ENCODE data around the gene PEX5.
A peak's percentile ranks its signal among the peaks of the same experiment; 100 is the strongest.
"Not testable (repeated sequence)": the region's sequence is repeated elsewhere in the genome, so short reads cannot be mapped to it uniquely, and the experiment has no call there.

PEX5 gene

DNA sequence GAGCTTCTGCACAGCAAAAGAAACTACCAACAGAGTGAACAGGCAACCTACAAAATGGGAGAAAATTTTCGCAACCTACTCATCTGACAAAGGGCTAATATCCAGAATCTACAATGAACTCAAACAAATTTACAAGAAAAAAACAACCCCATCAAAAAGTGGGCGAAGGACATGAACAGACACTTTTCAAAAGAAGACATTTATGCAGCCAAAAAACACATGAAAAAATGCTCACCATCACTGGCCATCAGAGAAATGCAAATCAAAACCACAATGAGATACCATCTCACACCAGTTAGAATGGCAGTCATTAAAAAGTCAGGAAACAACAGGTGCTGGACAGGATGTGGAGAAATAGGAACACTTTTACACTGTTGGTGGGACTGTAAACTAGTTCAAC lies 24.3 kb downstream of the PEX5 start:
- DNase-seq (ENCODE audit: low read depth) = not testable (repeated sequence)

DNA sequence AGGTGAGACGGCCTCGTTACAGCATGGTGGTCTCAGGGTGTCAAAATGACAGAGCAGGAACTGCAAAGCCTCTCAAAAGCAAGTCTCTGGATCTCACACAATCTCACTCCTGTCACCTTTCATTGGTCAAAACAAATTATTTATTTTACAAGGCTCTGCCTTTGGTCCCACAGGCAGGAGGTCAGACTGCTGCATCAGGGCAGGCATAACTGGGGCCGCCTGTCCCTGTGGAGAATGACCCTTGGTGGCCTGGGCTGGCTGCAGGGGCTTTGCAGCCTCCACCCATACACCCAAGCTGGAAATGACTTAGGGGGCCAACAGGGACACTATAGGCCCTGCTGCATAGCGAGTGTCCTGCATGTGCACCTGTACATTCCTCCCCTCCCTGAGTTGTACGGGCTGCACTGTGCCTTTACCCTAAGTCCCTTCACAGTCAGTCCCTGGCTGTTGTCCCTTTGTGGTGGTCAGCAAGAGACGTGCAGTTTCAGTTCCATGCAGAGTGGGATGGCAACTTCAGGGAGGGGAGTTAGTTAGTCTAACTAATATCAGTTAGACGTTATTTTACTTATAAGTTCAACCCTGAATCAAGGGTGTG lies 28.1 kb downstream of the PEX5 start:
- no peak for DNase-seq (ENCODE audit: low read depth)

- DNase-seq (ENCODE audit: low read depth) = peak; percentile 35
These were observed 30.2 kb downstream of the PEX5 start for GRCh38 chr12:7219599-7220243.

- DNase-seq (ENCODE audit: low read depth) = no peak
These were observed 32.0 kb downstream of the PEX5 start for GRCh38 chr12:7221486-7221885.

DNA sequence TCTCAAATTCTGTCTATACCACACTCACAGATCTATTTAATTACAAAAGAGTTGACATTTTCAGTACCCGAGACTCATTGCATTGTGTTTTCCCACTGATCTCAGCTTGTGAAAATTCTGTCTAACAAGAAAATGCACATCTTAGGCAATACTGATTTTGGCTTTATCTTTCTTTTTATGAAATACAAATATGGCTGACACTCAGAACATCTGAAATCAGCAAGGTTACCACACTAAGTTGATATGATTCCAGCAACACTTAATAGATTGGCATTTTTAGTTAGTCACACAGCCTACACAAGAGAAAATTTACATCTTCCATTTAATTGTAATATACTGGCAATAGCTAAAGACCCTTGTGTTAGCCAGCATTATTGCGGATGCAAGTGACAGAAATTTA lies 40.3 kb downstream of the PEX5 start:
- no peak for DNase-seq (ENCODE audit: low read depth)

DNA sequence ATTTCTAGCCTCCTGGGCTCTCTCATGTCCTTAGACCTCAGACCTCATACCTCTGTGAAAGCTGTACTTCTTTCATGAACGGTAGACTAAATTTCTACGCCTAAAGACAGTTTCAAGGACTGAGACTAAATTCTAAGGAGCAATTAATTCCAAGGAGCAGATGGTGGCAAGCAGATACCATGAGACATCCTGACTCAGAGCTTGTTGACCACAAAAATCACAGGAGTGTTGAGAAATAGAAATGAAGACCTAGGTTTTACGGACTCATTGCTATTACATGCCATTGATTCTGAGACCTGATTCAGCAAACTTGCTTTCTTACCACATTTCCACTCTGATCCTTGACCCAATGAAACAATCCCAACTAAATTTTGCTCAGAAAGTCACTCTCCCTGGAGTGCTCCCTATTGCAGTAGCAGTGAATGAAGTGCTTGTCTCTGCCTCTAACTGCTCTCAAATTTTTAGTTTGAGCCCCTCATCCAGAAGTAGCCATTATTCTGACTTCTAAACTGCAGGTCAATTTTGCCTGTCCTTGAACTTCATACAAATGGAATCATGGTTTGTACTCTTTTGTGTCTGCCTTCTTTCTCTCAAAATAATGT lies 52.0 kb downstream of the PEX5 start:
- no peak for DNase-seq (ENCODE audit: low read depth)

DNA sequence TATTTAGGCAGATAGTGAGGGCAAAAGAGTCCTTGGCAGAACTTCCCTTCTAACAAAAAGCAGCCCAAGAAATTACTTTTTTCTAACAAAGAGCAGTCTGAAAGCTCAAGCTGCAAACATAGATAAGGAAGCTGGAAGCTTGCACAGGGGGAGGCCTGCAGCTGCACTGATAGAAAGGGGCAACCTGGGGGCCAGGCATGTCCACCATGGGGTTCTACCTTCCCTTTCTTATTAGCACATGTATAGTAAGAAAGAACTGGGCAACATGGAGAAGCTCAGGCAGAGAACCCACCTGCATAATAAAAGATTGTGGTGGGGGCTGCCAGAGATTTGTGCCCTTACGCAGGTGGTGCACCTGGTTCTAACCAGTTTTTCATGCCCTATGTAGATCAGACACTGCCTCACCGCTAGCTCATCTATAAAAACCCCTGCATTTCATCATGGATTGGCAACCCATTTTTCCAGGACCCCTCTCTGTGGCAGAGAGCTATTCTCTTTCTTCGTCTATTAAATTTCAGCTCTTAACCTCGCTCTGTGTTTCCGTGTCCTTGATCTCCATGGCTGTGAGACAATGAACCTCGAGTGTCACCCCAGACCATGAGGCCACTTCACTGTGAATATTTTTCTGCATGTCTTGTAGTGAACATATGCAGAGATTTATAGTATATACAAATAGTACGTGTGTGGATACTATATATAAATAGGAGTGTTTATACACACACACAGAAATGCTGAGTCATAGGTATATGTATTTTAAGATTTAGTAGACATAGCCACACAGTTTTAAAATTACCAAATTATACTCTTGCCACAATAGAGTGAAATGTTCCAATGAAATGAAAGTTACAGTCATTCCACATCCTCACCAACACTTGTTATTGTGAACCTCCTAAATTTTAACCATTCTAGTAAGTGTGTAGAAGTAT lies 53.0 kb downstream of the PEX5 start:
- DNase-seq (ENCODE audit: low read depth) = no peak

DNA sequence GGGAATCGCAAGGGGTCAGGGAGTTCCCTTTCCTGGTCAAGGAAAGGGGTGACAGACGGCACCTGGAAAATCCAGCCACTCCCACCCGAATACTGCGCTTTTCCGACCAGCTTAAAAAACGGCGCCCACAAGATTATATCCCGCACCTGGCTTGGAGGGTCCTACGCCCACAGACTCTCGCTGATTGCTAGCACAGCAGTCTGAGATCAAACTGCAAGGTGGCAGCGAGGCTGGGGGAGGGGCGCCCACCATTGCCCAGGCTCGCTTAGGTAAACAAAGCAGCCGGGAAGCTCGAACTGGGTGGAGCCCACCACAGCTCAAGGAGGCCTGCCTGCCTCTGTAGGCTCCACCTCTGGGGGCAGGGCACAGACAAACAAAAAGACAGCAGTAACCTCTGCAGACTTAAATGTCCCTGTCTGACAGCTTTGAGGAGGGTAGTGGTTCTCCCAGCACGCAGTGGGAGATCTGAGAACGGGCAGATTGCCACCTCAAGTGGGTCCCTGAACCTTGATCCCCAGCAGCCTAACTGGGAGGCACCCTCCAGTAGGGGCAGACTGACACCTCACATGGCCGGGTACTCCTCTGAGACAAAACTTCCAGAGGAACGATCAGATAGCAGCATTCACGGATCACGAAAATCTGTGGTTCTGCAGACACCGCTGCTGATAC lies 62.0 kb downstream of the PEX5 start:
- DNase-seq (ENCODE audit: low read depth) = not testable (repeated sequence)

DNA sequence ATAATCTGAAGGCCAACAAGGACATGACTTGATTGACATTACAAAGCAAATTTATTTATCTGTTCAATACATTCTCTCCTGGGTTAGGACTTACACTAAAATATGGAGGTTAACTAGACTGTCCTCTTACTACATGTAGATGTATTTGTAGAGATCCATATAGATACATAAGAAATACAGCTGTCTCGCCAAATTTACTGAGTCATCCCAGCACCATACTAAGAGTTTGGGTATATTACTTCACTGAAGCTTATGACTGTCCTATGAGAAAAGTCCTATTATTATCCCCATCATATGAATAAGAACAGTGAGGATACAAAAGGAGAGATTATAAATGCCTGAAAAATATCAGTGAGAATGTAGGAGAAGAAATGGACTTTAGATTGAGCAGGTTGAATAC lies 69.6 kb downstream of the PEX5 start:
- no peak for DNase-seq (ENCODE audit: low read depth)

All from T-helper 22 cell (primary cell).